PC-3 (cell line): ENCODE results near the gene SPNS3.

Experiments used
- EZH2phosphoT487 ChIP-seq: fragments of 300-600 bp; sonication (generic); IDR thresholded peaks from 2 replicates; pipeline ENCODE4 v1.6.1; 2018; ENCODE audit warnings: mild to moderate bottlenecking, antibody characterized with exemption, low read length, borderline replicate concordance
- TF ChIP-seq, protein P1 (sequence below): fragments of 300-600 bp; sonication (generic); conservative IDR thresholded peaks from 2 replicates; pipeline ENCODE4 v1.5.1; 2017; ENCODE audit warnings: antibody characterized with exemption, low read depth, mild to moderate bottlenecking, low read length

DNA sequence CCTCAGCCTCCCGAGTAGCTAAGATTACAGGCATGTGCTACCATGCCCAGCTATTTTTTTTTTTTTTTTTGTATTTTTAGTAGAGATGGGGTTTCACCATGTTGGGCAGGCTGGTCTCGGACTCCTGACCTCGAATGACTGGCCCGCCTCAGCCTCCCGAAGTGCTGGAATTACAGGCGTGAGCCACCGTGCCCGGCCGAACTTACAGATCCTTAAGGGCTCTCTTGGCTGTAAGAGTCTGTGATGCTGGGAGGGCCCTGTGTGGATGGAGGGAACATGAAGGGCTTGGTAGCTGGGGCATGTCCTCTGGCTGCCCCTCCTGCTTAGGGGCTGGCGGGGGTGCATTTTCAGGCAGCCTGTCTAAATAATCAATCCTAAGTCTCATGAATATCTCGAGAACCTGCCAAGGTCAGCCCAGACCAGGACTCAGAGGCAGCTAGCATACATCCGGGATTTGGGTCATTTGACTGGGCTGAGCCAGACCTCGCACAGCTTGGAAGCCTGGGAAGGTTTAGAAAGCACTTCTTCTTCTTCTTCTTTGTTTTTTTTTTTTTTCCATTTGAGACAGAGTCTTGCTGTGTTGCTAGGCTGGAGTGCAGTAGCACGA is 17.1 kb downstream of the SPNS3 start:
- TF ChIP-seq, protein P1, sequence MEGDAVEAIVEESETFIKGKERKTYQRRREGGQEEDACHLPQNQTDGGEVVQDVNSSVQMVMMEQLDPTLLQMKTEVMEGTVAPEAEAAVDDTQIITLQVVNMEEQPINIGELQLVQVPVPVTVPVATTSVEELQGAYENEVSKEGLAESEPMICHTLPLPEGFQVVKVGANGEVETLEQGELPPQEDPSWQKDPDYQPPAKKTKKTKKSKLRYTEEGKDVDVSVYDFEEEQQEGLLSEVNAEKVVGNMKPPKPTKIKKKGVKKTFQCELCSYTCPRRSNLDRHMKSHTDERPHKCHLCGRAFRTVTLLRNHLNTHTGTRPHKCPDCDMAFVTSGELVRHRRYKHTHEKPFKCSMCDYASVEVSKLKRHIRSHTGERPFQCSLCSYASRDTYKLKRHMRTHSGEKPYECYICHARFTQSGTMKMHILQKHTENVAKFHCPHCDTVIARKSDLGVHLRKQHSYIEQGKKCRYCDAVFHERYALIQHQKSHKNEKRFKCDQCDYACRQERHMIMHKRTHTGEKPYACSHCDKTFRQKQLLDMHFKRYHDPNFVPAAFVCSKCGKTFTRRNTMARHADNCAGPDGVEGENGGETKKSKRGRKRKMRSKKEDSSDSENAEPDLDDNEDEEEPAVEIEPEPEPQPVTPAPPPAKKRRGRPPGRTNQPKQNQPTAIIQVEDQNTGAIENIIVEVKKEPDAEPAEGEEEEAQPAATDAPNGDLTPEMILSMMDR, result no peak
- TF ChIP-seq EZH2phosphoT487, result no peak
